HG02884 (cell line): ENCODE results near the gene HSD17B12.
"Not testable (repeated sequence)": the region's sequence is repeated elsewhere in the genome, so short reads cannot be mapped to it uniquely, and the experiment has no call there.

Experiments used
- ATAC-seq: cut with Tn5 transposase; IDR thresholded peaks from one replicate; pipeline ENCODE4 v1.9.1; 2021; ENCODE audit warnings: mild to moderate bottlenecking, moderate library complexity; ENCODE audit not compliant: unreplicated experiment

The HSD17B12 gene

GRCh38 chr11:43738600-43739409 lies 58.3 kb downstream of the HSD17B12 start:
- no peak for ATAC-seq

DNA sequence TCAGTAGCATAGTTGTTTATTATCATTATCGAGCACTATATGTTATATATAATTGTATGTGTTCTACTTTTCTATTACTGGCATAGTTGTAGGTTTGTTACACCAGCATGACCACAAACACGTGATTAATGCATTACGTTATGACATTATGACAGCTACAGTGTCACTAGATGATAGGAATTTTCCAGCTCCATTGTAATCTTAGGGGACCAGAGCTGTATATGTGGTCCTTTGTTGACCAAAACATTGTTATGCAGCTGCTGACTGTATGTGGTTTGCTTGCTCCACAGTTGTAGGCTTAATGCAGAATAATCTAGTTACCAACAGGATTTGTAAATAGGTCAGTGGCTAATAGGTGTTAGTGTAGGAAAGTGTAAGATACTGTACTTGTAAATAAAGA lies 66.1 kb downstream of the HSD17B12 start:
- ATAC-seq = no peak

GRCh38 chr11:43747130-43747802 lies 66.7 kb downstream of the HSD17B12 start:
- no peak for ATAC-seq

DNA sequence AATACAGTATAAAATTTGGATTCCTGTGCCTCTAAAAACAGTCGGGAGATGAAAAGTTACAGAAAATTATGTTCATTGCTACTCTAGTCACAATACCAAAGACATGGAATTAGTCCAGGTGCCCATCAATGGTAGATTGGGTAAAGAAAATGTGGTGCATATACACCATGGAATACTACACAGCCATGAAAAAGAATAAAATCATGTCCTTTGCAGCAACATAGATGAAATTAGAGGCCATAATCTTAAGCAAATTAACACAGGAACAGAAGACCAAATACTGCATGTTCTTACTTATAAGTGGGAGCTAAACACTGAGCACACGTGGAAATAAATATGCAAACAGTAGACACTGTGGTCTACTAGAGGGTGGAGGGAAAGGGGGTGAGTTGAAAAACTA lies 67.6 kb downstream of the HSD17B12 start:
- ATAC-seq = no peak

DNA sequence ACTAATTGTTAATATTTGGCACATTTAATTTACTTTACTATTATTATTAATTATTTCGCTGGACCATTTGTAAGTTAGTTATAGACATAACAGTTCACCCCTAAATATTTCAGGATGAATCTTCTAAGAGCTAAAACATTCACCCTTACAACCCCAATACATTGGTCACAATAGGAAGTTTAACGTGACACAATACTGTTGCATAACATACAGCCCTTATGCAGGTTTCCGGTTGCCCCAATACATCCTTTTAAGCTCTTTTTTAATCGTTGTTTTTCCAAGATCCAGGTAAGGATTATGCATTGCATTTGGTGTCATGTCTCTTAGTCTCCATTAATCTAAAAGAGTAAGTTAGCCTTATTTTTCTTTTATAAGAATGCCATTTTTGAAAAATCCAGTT lies 71.2 kb downstream of the HSD17B12 start:
- no peak for ATAC-seq

- no peak for ATAC-seq
Observed at GRCh38 chr11:43756575-43756974, 76.0 kb downstream of the HSD17B12 start.

GRCh38 chr11:43758927-43759326 lies 78.4 kb downstream of the HSD17B12 start:
- no peak for ATAC-seq

GRCh38 chr11:43760902-43761301 lies 80.4 kb downstream of the HSD17B12 start:
- ATAC-seq = no peak

DNA sequence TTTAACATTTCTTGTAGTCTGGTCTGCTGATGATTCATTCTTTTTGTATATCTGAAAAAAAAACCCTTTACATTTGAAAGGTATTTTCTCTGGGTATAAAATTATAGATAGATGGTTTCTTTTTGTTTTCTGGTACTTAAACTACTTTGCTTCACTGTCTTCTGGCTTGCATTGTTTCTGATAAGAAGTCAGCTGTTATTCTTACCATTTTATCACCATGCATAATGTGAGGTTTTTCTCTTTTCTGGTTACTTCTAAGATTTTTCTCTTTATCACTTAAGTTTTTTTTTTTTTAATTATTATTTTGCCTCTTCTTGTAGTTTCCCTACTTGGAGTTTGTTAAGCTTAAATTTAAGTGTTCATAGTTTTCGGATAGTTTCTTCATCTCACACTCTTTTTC lies 84.7 kb downstream of the HSD17B12 start:
- no peak for ATAC-seq

GRCh38 chr11:43768654-43769053 lies 88.1 kb downstream of the HSD17B12 start:
- ATAC-seq = not testable (repeated sequence)

GRCh38 chr11:43770173-43770572 lies 89.6 kb downstream of the HSD17B12 start:
- ATAC-seq = no peak

DNA sequence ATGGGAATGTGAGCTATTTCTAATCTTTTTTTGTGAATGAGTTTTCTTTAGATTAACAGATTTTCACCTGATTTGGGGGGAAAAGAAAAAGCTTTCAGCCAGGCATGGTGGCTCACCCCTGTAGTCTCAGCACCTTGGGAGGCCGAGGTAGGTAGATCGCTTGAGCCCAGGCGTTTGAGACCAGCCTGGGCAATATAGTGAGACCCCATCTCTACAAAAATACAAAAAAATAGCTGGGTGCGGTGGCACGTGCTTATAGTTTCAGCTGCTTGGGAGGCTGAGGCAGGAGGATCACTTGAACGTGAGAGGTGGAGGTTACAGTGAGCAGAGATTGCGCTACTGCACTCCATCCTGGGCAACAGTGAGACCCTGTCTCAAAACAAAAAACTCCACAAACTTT lies 92.2 kb downstream of the HSD17B12 start:
- no peak for ATAC-seq

DNA sequence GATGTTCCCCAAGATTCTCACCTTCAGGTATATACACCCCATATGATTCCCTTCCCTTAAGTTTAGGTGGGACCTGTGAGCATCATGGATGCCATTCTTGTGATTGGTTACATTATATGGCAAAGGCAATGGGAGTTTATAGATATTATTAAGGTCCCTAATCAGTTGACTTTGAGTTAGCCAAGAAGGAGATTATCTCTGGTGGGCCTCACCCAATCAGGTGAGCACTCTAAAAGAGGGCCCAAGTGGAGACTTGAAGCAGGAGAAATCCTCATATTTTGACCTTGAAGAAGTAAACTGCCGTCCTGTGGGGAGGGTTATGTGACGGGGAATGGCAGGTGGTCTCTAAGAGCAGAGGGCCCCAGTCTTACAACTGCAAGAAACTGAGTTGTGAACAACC lies 94.2 kb downstream of the HSD17B12 start:
- ATAC-seq = no peak

GRCh38 chr11:43779306-43779705 lies 98.8 kb downstream of the HSD17B12 start:
- ATAC-seq = no peak

DNA sequence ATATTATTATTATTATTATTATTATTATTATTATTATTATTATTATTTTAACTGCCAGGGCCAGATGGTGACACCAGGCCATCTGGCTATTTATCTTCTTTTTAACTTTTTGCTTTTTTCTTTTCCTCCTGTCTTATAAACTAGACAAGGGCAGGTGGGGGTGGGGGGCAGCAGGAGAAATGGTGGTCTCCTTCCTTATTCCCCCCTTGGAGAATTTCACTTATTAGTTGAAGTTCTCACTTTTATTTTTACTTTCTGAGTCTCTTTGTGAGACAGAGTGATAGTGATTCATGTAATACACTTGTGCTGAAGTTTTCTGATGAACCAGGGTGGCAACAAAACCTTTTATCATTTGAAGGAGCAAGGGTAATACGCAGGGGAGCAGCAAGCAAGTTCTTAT lies 103.8 kb downstream of the HSD17B12 start:
- ATAC-seq = no peak

- ATAC-seq = no peak
Observed at GRCh38 chr11:43784866-43785265, 104.3 kb downstream of the HSD17B12 start.

DNA sequence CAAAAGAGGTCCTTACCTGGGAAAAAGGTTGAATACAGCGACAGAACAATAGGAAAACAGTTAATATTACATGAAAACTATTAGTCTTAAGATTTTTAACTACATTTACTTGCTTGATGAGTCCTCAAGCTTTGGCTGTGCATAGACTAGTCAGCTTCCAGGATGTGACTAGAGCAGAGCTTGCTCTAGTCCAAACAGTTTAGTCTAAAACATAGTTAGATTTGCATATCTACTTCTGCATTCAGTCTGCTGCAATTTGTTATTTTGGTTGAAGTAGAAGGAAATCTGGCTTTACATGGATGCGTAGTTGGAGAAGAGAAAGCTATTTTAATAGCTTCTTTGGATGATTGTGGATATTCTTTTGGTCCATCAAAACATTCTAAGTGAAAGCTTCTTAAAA lies 104.8 kb downstream of the HSD17B12 start:
- no peak for ATAC-seq

GRCh38 chr11:43786016-43786415 lies 105.5 kb downstream of the HSD17B12 start:
- ATAC-seq = no peak

DNA sequence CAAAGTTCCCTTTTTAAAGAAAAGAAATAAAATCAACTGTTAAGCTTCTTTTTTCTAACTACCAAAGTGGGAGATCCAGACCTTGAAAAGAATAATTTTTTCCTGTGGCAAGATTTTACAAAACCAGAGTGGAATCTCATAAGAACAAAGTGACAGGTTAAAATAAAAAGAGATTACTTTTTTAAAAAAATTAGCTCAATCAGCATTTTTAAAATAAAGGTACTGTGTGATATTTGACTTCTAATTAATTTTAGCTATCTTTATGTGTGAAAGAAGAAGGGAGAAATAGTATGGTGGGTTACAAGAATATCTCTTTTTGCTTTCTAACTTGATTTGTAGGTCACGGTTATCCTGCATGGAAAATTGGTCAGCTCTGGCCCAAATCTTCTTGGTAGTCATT lies 107.3 kb downstream of the HSD17B12 start:
- ATAC-seq = no peak

DNA sequence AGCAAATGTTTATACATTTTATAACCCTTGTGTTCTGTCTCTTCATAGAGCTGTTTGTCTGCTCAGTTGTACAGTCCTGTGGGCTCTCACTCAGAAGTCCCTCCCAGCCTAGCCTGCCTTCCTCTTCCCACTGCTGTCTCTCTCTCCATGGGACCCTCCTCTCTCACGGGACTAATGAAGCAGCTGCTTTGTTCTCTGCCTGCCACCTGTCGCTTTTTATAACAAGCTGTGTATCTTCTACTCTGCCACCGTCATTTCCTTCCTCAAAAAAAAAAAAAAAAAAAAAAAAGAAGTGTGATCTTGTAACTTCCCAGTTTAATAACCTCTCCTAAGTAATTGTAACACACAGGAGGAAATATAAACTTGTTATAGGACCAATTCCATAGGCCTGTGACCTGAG lies 107.9 kb downstream of the HSD17B12 start:
- no peak for ATAC-seq

DNA sequence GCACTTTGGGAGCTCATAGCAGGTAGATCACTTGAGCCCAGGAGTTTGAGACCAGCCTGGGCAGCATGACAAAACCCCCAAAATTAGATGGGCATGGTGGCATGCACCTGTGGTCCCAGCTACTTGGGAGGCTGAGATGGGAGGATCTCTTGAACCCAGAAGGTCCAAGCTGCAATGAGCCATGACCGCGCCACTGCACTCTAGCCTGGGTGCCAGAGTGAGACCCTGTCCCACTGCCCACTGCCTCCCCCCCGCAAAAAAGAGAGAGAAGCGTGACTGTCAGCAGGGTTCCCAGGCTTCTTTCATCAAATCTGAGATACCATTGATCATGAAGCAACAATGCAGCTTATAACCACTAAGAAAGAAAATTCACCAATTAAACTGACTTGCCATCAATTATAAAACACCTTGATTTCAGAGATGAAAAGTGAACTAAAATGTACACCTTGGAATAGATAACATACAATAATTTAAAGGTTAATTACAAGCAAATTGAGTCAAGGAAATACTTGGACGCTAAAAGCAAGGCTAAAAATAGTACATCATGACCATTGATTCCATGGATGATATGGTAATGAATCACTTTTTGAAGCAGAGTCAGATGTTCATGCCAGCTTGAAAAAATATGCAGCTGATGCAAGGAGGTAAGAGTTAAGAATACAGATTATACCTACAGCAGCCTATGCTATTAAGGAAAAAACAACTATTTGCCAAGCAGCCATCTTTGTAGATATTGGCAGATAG lies 109.3 kb downstream of the HSD17B12 start:
- ATAC-seq = no peak

- no peak for ATAC-seq
Observed at GRCh38 chr11:43790444-43790794, 109.9 kb downstream of the HSD17B12 start.
